Measurements from ENCODE around the gene KEL. TPM values are rescaled to one million over a fixed set of nuclear protein-coding genes. Genes with fewer than 3 reads are reported as not detected.
A peak's percentile ranks its signal among the peaks of the same experiment; 100 is the strongest.

Gene KEL
- total RNA-seq, 1 experiment from 2014 or later: not detected

DNA sequence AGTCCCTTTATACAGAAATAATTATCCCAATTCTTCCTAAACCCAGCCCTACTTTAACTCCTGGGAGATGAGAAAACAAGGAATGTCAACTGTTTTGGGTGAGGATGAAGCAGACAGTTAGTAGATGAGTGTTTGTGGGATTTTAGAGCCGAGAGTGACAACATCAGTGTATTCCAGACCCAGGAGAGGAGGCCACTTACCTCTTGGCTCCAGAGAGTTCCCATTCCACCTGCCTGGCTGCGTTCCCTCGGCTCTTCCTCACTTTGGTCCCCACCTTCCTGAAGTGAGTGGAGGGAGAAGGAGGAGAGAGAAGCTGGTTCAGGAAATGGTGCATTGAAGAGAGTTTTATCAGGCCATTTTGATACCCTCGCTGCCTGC lies 579 bp downstream of the KEL start:
- DNase-seq (ENCODE audit: low read depth): no peak

DNA sequence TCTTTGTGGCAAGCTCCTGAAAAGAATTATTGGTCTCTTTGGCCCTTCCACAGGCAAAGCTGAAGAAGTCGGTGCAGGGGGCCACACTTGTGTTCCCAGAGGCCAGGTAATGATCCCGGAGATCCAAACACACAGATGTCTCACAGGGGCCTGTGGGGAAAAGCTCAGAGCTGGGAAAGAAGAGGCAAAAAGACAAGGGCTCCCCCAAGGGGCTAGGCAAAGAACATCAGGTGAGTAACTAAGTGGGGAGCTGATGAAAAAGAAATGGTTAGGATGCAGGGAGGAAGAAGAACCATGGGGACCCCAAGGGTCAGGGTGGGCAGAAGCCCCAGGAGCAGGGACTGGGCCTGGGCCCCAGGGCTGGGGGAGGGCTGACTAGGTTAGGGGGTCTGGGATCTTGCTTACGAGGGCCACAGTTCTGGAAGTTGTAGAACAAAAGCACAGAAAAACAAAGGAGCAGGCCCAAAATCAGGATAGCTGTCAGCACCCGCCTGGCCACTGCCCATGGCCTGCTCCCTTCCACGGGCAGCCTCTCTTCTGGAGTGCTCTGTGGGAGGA lies 1.1 kb downstream of the KEL start:
- no peak for DNase-seq (ENCODE audit: low read depth)

DNA sequence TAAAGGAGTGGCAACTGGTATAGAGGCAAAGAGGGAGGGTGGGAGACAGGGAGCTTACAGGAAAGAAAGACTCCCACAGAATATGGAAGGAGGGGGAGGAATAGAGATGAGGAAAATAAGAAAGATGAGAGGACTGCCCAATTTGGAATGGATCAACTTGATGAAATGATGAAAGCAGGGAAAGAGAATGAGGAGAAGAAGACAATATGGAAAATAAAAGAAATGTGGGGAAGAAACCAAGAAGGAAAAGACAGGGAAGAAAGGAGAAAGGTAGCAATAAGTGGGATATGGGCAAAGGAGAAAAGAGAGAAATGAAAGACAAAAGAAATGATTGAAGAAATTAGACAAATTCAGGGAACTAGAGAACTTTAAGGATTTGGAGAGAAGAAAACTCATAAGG lies 3.0 kb downstream of the KEL start:
- no peak for DNase-seq (ENCODE audit: low read depth)

DNA sequence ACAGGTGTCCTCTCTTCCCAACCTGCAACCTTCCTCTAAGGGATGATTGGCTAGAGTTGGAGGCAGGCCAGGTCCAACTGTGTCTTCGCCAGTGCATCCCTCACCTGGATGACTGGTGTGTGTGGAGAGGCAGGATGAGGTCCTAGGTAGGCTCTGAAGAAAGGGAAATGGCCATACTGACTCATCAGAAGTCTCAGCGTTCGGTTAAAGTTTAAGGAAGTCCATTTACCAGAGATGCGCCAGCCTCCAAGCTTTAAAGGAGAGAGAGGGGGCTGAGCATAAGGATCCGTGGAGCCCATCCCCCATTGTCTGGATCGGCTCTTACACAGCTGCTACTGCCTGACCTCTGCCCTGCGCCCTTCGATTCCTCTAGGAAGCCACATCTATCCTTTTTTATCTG lies 4.4 kb downstream of the KEL start:
- DNase-seq (ENCODE audit: low read depth): no peak

DNA sequence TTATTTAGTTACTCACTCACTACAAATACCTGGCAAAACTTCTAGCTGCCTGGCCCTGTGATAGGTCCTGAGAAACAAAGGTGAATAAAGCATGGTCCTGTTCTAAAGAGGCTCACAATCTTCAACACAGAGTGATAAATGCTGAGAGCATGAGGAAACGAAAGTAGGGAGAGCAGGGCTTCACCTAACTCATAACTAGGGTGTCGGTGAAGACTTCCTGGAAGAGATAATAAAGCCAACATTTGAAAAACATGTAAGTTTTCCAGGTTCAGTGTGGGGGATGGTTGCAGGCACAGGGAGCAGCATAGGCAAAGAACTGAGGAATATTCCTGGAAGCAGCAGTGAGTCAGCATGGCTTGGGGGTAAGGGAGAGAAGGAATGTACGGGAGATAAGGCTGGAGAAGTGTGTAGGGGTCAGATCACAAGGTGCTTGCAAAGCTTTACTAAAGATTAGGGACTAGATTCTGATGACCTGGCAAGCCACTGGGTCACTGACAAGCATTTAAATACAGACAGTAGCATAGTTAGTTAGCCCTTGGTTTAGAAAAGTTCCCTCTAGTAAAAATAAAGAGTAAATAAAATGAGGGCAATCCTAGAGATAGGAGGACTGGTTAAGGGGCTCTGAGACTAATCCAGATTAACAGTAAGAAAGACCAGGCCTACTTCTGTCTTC lies 5.1 kb downstream of the KEL start:
- DNase-seq (ENCODE audit: low read depth): peak; percentile 37

DNA sequence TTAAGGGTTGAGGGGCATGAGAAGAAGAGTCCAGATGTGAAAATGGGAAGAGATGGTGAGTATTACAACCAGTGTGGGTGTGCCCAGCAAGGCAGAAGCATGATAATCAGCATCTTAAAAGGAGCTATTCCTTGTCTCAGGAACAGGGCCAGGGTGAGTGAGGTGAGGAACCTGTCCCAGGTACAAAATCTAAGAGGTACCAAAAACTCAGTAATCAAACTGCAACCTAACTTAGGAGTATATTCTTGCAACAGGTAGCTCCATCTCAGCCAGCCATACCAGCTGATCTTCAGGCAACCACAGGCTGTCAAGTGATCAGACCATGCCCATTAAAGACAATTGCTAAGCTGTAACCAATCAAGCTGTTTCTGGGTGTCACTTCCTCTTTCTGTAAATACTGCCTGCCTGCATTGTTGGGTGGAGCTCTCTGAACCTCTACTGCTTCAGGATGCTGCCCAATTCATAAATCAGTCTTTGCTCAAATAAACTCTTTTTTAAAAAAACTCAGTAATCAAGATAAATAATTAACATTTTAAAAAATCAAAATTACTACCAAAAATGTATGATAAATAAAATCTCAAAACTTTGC lies 7.4 kb downstream of the KEL start:
- no peak for DNase-seq (ENCODE audit: low read depth)

DNA sequence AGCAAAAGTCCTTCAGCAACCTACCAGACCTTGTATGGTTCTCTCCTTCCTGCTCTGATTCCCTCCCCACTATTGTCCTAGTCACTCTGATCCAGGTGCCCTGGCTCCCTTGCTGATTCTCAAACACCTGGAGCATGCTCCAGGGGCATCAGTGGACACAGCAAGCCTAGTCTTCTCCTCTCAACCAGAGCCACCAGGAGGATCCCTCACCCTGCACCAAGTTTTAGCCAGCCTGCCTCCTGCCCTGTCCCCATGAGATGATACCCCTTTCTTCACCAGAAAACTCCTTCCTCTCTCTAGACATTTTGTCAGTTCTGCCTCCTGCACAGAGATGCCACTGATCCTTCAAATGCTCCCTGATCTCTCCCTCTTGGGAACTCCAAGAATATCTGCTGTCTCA lies 11.9 kb downstream of the KEL start:
- DNase-seq (ENCODE audit: low read depth): no peak

DNA sequence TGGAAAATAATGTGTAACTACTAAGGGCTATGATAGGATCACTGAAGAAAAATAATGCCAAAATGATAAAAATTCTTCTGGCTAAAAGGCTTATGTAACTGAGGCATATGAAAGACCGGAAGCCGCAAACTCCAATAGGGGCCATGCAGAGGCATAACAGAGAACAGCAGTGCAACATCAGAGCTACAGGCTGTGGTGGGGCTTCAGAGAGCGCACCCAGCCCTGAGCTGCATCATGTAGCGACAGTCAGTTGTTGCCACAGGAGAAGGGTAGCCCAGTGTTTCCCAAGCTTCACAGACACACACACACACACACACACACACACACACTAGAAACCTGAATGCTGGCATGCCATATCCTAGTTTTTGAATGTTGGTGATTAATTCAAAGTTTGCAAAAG lies 13.6 kb downstream of the KEL start:
- no peak for DNase-seq (ENCODE audit: low read depth)

DNA sequence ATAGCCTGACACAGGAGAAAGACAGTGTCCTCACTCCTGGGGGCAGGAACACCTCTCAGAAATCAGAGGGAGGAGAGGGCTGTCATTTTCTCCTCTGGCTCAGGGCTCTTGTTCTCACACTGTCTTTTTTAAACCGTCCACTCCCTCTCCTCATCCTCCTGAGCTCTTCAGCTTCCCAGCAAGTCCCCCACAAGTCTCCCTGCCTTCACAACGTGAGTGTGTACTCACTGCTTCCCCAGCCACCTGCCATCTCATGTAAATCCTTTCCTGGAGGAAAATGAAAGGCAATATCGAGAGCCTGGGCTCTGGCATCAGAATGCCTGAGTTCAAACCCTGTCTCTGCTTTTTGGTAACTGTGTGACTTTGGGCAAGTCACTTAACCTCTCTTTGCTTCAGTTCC lies 17.2 kb downstream of the KEL start:
- no peak for DNase-seq (ENCODE audit: low read depth)

DNA sequence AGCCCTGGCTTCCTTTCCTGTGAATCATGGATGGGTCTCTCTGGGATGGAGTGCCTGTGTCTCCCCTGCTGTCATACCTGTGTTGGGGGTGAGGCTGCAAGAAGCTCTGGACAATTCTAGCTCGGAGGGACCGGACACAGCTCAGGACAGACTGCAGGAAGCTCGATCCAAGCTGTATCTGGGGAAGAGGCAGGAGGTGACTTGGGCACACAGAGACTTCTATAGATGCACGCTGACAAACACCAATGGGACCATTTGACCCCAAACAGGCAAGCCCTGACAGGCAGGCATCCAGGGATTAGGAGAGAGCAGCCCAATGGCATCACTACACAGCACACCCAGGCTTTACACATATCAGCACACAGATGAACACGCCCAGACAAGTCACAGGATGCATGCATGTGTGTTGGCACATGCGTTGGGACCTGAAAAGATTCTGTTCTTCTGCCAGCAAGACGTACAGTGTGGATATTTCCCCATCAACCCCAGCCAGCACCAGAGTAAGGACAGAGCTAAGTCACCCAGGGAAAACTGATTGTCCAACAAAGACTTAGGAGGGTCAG lies 18.4 kb downstream of the KEL start:
- DNase-seq (ENCODE audit: low read depth): no peak

DNA sequence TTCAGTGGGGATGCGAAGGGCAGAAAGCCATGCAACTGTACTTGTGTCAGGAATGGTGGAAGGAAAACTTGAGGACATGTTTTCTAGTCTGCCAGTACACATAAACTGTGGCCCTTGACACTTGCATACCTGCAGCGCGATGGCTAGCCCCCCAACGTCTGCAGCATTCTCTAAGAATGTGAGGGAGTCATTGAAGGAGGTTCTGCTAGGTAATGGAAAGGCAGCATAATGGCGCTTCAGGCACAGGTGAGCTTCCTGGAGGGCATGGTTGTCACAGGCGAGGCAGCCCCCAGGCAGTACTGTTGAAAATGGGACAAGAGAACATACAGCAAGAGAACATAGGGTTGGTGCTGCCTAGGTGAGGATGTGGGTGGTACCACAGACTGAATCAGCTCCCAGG lies 19.4 kb downstream of the KEL start:
- no peak for DNase-seq (ENCODE audit: low read depth)

DNA sequence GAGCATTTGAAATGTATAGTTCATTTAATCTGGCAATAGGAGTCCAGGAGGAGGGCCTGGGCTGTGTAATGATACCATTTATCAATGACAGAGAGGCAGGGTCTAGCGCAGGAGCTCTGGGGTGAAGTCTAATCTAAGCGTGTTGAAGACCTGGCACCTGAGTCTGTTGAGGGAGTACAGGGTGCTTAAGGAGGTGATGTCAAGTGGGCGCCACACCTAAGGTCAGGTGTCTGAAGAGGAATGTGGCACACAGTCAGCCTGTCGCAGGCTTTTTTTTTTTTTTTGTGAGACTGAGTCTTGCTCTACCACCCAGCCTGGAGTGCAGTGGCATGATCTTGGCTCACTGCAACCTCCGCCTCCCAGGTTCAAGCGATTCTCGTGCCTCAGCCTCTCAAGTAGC lies 20.6 kb downstream of the KEL start:
- DNase-seq (ENCODE audit: low read depth): no peak

DNA sequence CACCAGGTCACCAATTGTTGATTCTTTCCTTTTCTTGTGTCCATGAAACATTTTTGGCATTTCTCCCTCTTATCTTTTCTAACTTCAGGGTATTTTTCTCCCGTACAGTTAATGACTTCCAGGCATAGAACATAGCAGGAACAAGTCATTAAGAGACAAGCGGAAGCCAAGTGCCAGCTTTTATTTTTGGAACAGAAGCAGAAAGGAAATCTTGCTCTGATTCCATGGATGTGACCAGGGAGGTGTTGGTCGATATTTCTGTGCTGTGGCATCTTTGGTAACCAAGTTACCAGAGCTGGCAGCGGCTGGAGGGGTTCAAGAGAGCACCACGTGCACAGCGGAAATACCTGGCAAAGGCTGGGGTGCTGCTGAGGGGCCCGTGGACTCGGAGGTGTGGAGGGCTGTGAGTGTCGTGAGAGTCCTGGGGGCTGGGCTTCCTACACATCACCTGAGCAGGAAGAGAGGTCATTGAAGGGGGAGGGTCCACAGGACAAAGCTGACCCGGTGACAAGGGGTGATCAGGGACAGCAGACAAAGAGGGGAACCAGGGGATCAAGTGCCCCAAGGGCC lies 21.1 kb downstream of the KEL start:
- no peak for DNase-seq (ENCODE audit: low read depth)

DNA sequence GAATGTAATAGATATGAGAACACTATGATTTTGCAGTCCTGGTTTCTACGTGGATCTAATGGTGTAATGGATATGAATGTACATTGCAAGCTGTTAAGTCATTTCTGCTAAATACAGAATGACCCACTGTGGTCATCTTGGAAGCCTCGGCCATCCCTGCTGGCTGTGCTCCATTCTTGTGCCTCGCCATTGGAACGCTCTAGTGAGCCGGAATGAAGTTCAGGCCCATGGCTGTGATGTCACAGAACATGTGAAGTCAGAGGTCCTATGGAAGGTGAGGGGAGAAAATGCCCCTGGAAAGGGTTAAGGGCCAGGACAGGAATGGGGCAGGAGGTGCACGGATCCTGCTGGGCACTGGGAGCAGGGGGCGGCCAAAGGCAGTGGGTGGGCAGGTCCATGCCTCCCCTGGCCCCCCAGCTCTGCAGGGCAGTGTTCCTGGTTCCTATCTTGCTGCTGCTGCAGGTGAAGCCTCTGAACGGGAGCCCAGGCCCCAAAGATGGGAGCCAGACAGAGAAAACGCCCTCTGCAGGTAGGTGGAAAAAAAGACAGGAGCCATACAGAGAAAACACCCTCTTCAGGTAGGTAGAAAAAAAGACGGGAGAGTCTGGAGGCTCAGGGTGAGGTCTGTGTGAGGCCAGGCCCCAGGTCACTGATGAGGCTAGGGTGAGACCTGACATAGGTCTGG lies 22.8 kb downstream of the KEL start, which contains the start of gene LLCFC1:
Gene LLCFC1 (plus strand): TSS at position 259 of the 685 bp plus-strand sequence. CDS start 138 bp downstream, at position 397.
- DNase-seq (ENCODE audit: low read depth): no peak

DNA sequence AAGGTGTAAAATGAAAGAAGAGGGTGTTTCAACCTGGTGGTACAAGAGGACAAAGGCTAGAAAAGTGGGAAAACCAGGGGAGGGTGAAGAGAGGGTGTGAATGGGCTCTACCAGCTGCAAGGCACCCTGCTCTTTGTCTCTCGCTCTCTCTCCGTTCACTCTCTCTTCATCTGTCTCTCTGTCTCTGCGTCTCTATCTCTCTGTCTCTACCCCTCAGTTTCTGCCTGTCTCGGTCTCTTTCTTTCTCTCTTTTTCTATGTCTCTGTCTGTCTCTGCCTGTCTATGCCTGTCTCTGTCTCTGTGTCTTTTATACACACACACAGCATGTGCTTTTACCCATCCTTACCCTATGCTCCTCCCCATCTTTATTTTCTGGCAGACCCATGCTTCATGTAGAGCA lies 23.6 kb downstream of the KEL start:
- no peak for DNase-seq (ENCODE audit: low read depth)

DNA sequence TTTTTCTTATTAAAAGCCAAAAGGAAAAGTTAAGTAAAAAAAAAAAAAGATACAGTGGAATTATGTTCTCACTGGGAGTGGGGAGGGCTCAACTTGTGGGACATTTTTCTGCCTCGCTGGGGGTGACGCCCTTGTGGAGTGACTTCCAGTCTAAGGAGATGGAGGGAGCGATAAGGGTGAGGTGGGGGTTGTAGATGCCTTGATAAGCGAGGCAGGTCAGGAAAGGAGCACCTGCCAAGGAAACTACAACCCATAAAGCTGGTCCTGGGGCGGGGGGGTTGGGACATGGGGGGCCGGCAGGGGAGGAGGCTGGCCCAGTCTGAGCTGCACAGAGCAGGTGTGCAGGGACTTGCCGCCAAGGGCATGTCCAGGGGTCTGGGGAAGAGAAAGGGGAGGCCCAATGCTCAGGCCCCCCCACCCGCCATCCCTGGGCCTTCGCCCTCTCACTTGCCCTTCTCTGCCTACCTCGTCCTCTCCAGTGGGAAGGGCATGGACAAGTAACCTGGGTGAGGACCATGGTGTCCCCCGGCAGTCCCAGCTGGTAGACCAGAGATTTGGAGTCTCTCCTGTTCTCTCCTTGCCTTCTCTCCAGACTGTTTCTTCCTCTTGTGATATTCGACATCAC lies 26.1 kb downstream of the KEL start:
- no peak for DNase-seq (ENCODE audit: low read depth)

DNA sequence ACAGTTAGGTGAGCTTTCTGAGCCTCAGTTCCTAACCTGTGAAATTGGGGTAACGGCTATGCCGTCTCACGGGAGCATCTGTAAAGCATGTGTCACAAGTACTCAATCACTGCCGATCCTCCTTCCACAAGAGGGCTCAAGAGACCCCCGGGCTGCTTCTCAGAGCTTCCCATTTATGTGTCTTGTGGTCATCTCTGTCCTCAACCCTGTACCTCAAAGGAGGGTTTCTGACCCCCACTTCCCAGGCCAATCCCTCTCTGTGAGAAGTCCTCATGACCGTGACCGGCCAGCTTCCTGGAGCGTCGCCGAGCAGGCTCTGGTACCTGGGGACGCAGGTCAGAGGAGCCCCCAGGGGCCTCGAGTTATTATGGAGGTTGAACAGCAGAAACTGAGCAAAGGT lies 28.1 kb downstream of the KEL start:
- no peak for DNase-seq (ENCODE audit: low read depth)

DNA sequence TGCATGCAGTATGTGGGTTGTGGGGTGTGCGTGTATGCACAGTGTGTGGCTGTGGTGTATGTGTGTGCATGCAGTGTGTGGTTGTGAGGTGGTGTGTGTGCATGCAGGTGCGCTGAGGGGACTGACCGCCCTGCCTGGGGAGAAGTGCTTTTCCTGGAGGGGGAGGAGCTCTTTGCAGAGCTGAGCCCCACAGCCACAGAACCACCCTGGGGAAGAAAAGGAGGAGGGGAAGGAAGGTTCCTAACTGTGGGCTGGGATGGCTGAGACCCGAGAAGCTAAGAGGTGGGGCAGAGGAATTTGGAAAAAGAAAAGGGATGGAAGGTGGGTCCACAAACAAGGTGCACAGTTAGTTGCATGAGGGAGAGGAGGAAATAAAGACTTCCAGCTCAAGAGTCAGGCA lies 28.5 kb downstream of the KEL start, which contains the start of gene TRPV5:
Gene TRPV5 (minus strand): TSS at position 123 of the 400 bp plus-strand sequence. CDS start 287 bp downstream, outside the sequence.
- no peak for DNase-seq (ENCODE audit: low read depth)

DNA sequence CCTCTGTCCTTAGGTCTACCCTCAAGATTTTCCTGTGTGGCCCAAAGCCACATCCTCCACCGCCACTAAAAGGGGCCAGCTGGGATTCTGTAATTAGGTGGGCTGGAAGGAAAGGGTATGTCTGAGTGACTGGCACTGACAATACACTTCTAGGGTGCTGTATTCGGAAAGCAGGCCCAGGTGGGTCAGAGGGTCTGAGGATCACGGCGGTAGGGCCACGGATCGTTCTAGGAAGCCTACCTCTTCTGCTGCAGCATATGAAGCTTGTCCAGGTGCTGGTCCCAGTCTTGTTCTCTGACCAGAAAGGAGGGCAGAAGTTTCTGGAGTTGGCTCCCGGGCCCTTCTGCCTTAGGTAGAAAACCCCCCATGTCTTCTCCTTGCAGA lies 29.1 kb downstream of the KEL start:
- no peak for DNase-seq (ENCODE audit: low read depth)

DNA sequence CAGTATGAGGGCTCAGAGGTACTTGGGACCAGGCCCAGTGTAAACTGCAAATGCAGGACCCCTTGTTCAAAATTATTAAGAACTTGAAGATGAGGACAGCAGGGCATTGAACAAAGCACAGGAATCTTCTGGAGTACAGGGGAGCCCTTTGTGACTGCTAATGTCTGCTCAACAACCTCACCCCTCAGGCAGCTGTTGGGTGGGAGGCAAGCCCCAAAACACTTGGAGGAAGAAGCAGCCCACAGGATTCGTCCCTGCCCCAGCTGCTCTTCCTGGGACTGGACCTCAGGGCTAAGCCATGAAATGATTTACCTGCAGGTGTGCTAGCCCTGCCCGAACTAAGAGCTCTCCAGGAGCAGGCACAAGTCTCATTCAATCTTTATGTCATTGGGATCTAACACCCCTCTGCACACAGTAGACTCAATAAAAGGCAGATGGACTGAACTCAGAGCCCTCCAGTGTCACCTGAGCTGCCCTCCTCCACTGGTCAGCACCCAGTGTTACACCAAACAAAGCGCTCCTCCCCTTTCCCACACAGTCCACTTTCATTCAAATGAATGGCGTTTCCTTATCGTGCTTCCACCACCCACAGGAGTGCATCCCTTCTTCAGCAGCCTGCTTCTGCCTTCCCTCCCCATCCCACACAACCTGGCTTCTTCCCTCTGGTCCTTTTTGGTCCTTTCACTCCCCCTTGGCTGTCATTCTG lies 29.6 kb downstream of the KEL start:
- DNase-seq (ENCODE audit: low read depth): no peak

DNA sequence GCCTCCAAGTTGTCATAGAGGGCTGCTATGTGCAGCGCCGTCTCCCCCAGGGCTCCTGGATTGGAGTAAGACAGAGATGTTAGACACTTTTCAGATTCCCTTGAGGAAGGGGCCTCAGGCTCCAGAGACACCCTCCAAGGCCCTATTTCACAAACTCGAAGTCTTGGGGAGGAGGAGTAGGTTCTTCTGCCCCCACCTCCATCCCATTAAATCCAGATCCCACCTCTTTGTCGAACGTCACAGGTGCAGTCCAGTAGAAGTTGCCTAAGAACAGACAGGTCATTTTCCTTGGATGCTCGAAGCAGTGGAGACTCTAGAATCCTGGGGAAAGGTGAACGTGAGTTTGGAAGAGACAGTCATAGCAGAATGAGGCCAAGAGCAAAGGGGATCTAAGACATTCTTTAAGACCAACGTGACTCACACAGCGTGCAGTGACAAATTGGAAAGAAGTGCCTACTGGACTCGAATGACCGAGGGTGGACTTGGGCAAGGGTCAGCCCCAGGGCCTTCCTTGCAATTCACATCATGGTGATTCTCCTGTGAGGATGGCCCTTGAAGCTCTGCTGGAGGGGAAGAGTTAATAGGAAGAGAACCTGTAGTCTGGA lies 31.9 kb downstream of the KEL start:
- no peak for DNase-seq (ENCODE audit: low read depth)
